Midbrain (tissue), 1 donor: ENCODE data around the gene MFSD12.
A peak's percentile ranks its signal among the peaks of the same experiment; 100 is the strongest.
"Not testable (repeated sequence)": the region's sequence is repeated elsewhere in the genome, so short reads cannot be mapped to it uniquely, and the experiment has no call there.

Experiments used
- DNase-seq: peaks from one replicate; lab custom pipeline; 2025; lab: John Stamatoyannopoulos, UW

The MFSD12 gene

GRCh38 chr19:3536429-3537100 is 20.8 kb downstream of the MFSD12 start:
- DNase-seq, result peak; percentile 61

GRCh38 chr19:3535981-3536380 is 21.4 kb downstream of the MFSD12 start:
- DNase-seq, result no peak

GRCh38 chr19:3535563-3535965 is 21.8 kb downstream of the MFSD12 start:
- no peak for DNase-seq

GRCh38 chr19:3535235-3535535 is 22.2 kb downstream of the MFSD12 start:
- no peak for DNase-seq

- no peak for DNase-seq
Measured at GRCh38 chr19:3534375-3535234, 22.8 kb downstream of the MFSD12 start.

- no peak for DNase-seq
Measured at GRCh38 chr19:3533563-3534216, 23.7 kb downstream of the MFSD12 start.

- DNase-seq, result no peak
Measured at GRCh38 chr19:3533033-3533432, 24.4 kb downstream of the MFSD12 start.

- DNase-seq, result no peak
Measured at GRCh38 chr19:3532154-3532786, 25.1 kb downstream of the MFSD12 start.

GRCh38 chr19:3531716-3532115 is 25.7 kb downstream of the MFSD12 start:
- DNase-seq, result no peak

- DNase-seq, result no peak
Measured at GRCh38 chr19:3530389-3530788, 27.0 kb downstream of the MFSD12 start.

- not testable (repeated sequence) for DNase-seq
Measured at GRCh38 chr19:3529299-3529698, 28.1 kb downstream of the MFSD12 start.

GRCh38 chr19:3528539-3529211 is 28.7 kb downstream of the MFSD12 start:
- no peak for DNase-seq

GRCh38 chr19:3528080-3528479 is 29.3 kb downstream of the MFSD12 start:
- no peak for DNase-seq

GRCh38 chr19:3527238-3527910 is 30.0 kb downstream of the MFSD12 start:
- DNase-seq, result no peak

GRCh38 chr19:3526507-3527237 is 30.7 kb downstream of the MFSD12 start:
- no peak for DNase-seq

GRCh38 chr19:3524904-3525451 is 32.4 kb downstream of the MFSD12 start:
- no peak for DNase-seq

- no peak for DNase-seq
Measured at GRCh38 chr19:3524078-3524842, 33.1 kb downstream of the MFSD12 start.

GRCh38 chr19:3523361-3524077 is 33.9 kb downstream of the MFSD12 start:
- DNase-seq, result no peak
